ENCODE measurements around the gene PHF20. TPM values are rescaled to one million over a fixed set of nuclear protein-coding genes. Genes with fewer than 3 reads are reported as not detected.
A peak's percentile ranks its signal among the peaks of the same experiment; 100 is the strongest.
"Not testable (repeated sequence)": the region's sequence is repeated elsewhere in the genome, so short reads cannot be mapped to it uniquely, and the experiment has no call there.

The PHF20 gene
- total RNA-seq, 2 experiments from 2014 or later: 57.9 to 58.8 TPM

GRCh38 chr20:35942243-35942642 is 170.4 kb downstream of the PHF20 start:
- no peak for ATAC-seq
- ChIA-PET POLR2A (interaction anchor here (0.7 to 3.6 kb wide), 3 partner anchors 11 to 239 kb away, joined by 3 to 18 read pairs (median 4); partner anchors contain the start of gene SCAND1), CTCF (interaction anchor here (0.6 to 4.2 kb wide), 2 partner anchors 12 to 652 kb away, joined by 3 to 34 read pairs; partner anchors contain the start of gene SCAND1)
- no peaks in the 10 kb centered on the region for H3K4me1 Mint-ChIP-seq (ENCODE audit: low read depth)
- intact Hi-C loops (cut with micrococcal nuclease): no loop called here
- DNase-seq: no peak
- H3K4me3 Mint-ChIP-seq: no peak overlapping the region
- H3K36me3 Mint-ChIP-seq (ENCODE audit: low read depth): peaks cover 24% of the 10 kb centered on the region
- H3K27ac Mint-ChIP-seq: no peak overlapping the region
- no peaks in the 10 kb centered on the region for H3K9me3 Mint-ChIP-seq
- no peak for TF ChIP-seq CTCF (IDR thresholded peaks at IDR 0.05)
- no peaks in the 10 kb centered on the region for H3K27me3 Mint-ChIP-seq

- peak; percentile 54 for TF ChIP-seq CTCF (IDR thresholded peaks at IDR 0.05)
- POLR2A ChIA-PET: no interaction called here
- H3K9me3 Mint-ChIP-seq: no peaks in the 10 kb centered on the region
- H3K27me3 Mint-ChIP-seq: no peaks in the 10 kb centered on the region
- H3K4me3 Mint-ChIP-seq: no peak overlapping the region
- H3K36me3 Mint-ChIP-seq (ENCODE audit: low read depth): peaks cover 19% of the 10 kb centered on the region
- intact Hi-C loops (cut with micrococcal nuclease): no loop called here
- H3K4me1 Mint-ChIP-seq (ENCODE audit: low read depth): peaks cover 5% of the 10 kb centered on the region
- ATAC-seq (peak; percentile 87), DNase-seq (peak; percentile 47)
- CTCF ChIA-PET: interaction anchor here (1.0 to 2.2 kb wide), 9 partner anchors 8 to 444 kb away, joined by 3 to 7 read pairs (median 5); partner anchors contain the start of gene SCAND1
- no peak overlapping the region for H3K27ac Mint-ChIP-seq
Observed at GRCh38 chr20:35947489-35947888, 175.7 kb downstream of the PHF20 start.

DNA sequence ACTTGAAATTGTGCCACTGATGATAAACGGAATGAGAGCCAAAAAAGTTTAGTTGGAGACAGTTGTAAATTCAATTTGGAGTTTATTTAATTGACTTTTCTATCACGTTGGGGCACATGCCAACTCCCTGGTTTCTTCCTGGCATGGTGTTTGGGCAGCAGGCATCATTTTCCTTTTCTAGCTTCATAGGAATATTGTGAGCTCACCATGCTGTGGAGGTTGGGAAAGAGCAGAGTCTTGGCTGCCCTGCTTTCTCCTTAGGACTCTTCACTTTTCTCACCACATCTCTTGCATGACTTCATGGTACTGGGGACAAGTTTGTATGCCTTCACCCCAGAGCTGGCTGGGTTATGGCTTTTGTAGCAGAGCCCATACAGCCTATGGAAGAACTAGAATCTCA is 176.1 kb downstream of the PHF20 start:
- ATAC-seq (no peak), DNase-seq (no peak)
- Mint-ChIP-seq H3K4me1 (ENCODE audit: low read depth) (peaks cover 9% of the 10 kb centered on the region), H3K36me3 (ENCODE audit: low read depth) (peaks cover 22% of the 10 kb centered on the region), H3K27ac (peak overlapping the region; percentile 26), H3K4me3 (no peak overlapping the region), H3K9me3 (no peaks in the 10 kb centered on the region), H3K27me3 (no peaks in the 10 kb centered on the region)
- no peak for TF ChIP-seq CTCF (IDR thresholded peaks at IDR 0.05)
- ChIA-PET POLR2A (no interaction called here), CTCF (interaction anchor here (1.0 to 2.2 kb wide), 7 partner anchors 14 to 445 kb away, joined by 3 to 7 read pairs (median 5); no protein-coding TSS in a partner anchor)
- intact Hi-C loops (cut with micrococcal nuclease): no loop called here

DNA sequence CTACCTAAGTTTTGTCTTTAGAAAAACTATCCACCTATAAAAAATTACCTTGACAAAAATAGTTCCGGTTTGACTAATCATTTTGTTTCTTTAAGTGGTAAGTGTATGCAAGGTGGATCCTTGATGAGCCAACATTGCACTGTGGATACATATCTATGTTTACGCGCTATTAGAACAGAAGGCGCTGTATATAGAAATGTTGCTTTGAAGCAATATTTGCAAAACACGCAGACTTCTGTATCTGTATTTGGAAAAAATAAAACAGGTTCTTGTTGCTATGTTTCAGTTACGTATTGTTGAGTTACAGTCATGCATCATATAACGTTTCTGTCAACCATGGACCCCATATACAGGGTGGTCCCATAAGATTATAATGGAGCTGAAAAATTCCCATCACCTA is 178.3 kb downstream of the PHF20 start:
- Mint-ChIP-seq H3K27me3 (no peaks in the 10 kb centered on the region), H3K9me3 (no peaks in the 10 kb centered on the region), H3K4me3 (no peak overlapping the region), H3K4me1 (ENCODE audit: low read depth) (peaks cover 9% of the 10 kb centered on the region), H3K27ac (no peak overlapping the region), H3K36me3 (ENCODE audit: low read depth) (peaks cover 24% of the 10 kb centered on the region)
- POLR2A ChIA-PET: no interaction called here
- intact Hi-C loops (cut with micrococcal nuclease): loop anchor here (10.0 kb wide), 1 partner anchor 335 kb away; the partner anchor contains the start of gene SPAG4
- DNase-seq (no peak), ATAC-seq (no peak)
- CTCF ChIA-PET: interaction anchor here (1.2 kb wide), 1 partner anchor 342 kb away, joined by 3 read pairs; no protein-coding TSS in a partner anchor
- no peak for TF ChIP-seq CTCF (IDR thresholded peaks at IDR 0.05)

DNA sequence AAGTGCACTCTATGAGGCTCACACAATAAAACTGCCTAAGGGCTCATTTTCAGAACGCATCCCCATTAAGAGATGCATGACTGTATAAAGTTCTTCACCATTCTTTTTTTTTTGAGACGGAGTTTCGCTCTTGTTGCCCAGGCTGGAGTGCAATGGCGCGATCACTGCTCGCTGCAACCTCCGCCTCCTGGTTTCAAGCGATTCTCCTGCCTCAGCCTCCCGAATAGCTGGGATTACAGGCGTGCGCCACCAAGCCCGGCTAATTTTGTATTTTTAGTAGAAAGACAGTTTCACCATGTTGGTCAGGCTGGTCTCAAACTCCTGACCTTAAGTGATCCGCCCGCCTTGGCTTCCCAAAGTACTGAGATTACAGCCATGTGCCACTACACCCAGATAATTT is 180.3 kb downstream of the PHF20 start:
- H3K9me3 Mint-ChIP-seq, ATAC-seq, DNase-seq, H3K27me3 Mint-ChIP-seq: not testable (repeated sequence)
- intact Hi-C loops (cut with micrococcal nuclease): loop anchor here (10.0 kb wide), 1 partner anchor 337 kb away; the partner anchor contains the start of gene SPAG4
- Mint-ChIP-seq H3K36me3 (ENCODE audit: low read depth) (peaks cover 24% of the 10 kb centered on the region), H3K4me3 (peak overlapping the region; percentile 98), H3K27ac (peak overlapping the region; percentile 100), H3K4me1 (ENCODE audit: low read depth) (peaks cover 16% of the 10 kb centered on the region)
- POLR2A ChIA-PET: interaction anchor here (1.8 to 3.8 kb wide), 3 partner anchors 35 to 210 kb away, joined by 7 to 19 read pairs (median 17); partner anchors contain the start of genes PHF20 and RBM39
- CTCF ChIA-PET: interaction anchor here (1.2 to 2.7 kb wide), 2 partner anchors 27 to 333 kb away, joined by 4 to 8 read pairs; no protein-coding TSS in a partner anchor
